CD4-positive, alpha-beta T cell treated with Interleukin-4 for 4 hours (primary cell): ENCODE data around the gene TMC1.
"Not testable (repeated sequence)": the region's sequence is repeated elsewhere in the genome, so short reads cannot be mapped to it uniquely, and the experiment has no call there.

Experiments
- DNase-seq: peaks from one replicate; pipeline ENCODE4 v3.0.0-alpha.2; 2020

TMC1 gene

DNA sequence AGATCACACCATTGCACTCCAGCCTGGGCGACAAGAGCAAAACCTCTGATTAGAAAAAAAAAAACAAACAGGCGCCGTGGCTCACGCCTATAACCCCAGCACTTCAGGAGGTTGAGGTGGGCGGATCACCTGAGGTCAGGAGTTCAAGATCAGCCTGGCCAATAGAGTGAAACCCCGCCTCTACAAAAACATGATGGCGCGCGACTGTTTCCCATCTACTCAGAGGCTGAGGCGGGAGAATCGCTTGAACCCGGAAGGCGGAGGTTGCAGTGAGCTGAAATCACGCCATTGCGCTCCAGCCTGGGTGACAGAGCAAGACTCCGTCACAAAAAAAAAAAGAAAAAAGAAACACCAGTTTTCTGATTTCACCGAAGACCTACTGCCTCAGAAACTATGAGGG, at the start of gene TMC1:
Gene TMC1, plus strand, starts transcription at position 193 of the 400 bp plus-strand sequence. CDS start 127,041 bp downstream, outside the sequence.
- DNase-seq = not testable (repeated sequence)

GRCh38 chr9:72473474-72474261, 47.7 kb upstream of the TMC1 start:
- peak; percentile 13 for DNase-seq

- DNase-seq = no peak
These were observed 46.7 kb upstream of the TMC1 start for GRCh38 chr9:72474676-72475075.

- no peak for DNase-seq
These were observed 45.3 kb upstream of the TMC1 start for GRCh38 chr9:72476100-72476499.

DNA sequence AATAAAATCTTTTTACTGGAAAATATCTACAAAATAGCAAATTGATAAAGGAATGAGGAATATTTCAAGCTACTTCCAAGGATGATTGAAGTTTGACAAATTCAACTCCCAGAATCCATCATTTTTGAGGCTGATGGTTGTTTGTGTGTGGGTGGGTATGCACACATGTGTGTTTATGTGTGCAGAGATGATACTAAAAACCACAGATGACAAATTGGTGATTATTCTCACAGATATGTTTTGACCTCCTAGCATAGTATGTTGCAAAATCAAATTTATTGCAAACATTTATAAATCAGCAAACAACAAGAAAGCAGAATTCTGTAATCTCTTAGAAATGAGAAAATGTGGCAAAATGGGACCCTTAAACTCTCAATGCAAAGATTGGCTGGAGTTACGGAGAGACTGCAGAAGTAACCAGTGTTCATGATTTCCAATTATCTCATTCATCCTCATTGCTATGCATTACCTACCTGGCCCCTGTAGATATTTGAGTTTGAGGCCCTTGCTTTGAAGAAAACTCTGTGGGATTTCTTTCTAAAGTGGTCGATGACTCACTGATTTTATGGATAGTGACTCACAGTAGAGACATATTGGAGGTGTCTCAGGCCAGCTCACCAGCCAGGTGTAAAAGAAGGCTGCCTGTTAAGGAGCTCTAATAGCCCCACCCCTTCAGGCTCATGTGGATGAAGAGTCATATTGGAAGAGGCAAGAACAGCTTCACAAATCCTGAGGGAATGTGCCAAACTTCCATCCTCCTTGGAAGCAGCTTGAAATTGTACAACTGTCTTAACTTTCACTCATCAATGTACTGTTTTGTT, 44.6 kb upstream of the TMC1 start:
- peak; percentile 74 for DNase-seq

DNA sequence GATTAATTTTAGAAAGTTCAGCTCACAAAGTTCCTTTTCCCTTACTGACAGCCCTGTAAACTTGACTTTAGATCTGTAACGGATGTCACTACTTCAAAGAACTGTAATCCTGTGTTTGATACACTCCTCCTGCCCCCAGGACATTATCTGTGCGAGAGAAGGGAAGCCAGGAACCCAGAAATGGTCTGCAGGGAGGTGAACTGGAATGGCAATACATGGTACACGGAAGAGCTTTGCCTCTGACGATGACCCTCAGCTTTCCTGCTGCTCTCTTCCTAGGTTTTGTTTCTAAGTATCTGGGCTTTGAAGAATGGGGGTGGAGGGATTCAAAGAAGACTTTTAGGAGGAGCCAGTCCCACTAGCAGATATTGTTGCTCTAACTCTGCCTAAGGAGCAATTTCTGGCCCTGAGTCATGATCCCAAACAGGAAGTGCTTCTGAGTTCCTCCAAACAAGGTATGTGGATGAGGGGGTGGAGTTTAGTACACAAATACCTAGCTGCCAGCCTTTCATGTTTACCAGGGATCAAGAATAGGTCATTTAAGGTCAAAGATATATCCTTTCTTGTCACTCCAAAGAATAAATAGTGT, 43.4 kb upstream of the TMC1 start:
- DNase-seq = no peak

DNA sequence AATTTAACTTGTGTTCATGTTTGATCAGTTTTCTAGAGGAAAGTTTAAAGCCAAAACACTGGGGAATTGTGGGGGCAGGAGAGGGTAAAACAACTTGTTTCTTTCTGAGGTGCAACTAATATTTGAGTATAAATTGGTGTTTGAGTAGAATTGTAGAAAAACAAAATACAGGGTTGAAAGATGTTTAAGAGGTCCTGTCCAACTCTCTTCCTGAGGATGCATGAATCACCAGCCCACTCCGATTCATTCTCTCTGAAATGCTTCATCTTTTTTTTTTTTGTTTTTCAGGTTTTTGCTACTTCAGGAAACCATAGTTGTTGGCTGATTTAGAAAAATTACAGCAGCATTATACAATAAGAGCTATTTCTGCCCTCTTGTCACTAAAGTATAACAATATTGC, 42.4 kb upstream of the TMC1 start:
- no peak for DNase-seq

- not testable (repeated sequence) for DNase-seq
These were observed 41.1 kb upstream of the TMC1 start for GRCh38 chr9:72480261-72480660.

GRCh38 chr9:72480921-72481320, 40.5 kb upstream of the TMC1 start:
- no peak for DNase-seq

DNA sequence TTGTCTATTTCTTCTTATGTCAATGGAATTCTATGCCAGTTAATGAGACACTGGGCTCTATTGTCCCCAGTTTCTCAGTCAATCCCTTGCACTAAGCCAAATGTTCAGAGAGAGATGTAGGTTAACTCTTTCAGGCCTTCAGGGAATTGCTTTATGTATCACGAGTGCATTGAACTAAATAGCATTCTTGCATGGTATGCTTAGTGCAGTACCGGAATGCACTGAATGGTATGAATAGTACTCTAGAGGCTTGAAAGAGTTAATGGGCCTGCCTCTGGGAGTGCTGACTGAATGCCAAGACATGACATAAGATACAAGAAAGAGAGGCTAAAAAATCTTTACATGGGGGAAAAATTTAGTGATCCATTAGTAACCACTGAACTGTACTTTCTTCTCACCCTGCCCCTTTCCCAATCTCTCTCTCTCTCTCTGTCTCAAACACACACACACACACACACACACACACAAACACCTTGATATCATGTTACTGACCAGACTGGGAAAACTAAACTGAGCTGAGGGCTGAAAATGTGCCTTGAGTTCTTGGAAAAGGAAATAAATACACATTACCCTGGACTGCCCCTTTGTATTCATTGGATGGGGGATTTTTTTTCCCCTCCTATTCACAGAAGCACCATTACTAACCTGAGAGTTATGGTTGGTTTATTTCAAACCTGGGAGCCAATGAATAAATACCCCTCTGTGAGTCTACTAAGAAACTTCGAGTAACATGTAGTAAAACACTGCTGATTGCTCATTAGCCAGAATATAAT, 35.4 kb upstream of the TMC1 start:
- no peak for DNase-seq

DNA sequence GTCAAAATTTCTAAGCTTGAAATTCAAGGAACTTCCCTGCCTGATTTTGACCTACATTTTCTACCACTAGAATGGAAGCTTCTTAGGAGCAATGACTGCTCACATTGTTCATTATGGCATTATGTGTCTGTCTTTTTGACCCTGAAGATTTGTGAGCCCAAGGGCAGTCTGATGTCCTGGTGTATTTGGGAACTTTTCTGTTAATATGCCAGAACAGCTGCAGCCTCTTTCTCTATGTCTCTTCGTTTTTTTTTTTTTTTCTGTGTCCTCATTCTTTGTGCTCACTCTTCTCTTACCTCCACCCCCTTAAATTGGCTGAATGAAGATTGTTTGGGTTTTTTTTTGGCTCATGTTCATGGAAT, 34.8 kb upstream of the TMC1 start:
- no peak for DNase-seq

GRCh38 chr9:72487665-72488064, 33.7 kb upstream of the TMC1 start:
- DNase-seq = not testable (repeated sequence)

- DNase-seq = no peak
These were observed 31.4 kb upstream of the TMC1 start for GRCh38 chr9:72489986-72490385.

DNA sequence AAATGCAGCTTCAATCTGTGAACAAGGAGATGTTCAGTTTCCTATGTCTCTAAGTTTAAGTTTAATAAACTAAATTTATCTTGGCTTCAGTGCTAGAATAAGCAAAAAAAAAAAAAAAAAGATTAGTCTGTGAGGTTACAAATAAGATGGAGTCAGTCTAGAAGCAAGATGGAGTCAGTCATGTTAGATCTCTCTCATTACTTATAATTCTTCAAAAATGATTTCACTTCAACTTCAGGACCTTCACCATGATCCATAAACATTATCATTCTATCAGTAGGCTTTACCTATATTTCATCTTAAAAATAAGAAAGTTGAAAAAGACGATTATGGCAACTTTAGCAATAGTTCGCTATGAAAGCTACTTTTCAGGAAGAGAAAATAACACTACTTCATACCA, 30.2 kb upstream of the TMC1 start:
- DNase-seq = no peak

DNA sequence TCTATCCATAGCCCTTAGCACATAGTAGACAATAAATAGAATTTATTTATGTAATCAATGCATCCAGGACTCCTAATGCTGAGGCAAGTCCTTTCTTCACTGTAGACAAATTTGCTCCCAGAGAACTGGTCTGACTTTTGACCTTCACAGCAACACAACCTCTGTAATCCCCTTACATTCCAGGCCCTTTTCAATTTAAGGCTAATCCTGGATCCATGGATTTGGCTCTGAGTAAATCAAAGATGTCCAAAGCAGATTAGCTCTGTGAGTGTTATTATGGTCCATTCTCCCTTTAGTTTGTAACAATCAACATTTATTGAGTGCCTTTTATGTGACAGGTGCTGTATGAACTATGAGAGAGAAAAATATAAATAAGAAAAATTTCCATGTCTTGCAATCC, 27.4 kb upstream of the TMC1 start:
- no peak for DNase-seq

DNA sequence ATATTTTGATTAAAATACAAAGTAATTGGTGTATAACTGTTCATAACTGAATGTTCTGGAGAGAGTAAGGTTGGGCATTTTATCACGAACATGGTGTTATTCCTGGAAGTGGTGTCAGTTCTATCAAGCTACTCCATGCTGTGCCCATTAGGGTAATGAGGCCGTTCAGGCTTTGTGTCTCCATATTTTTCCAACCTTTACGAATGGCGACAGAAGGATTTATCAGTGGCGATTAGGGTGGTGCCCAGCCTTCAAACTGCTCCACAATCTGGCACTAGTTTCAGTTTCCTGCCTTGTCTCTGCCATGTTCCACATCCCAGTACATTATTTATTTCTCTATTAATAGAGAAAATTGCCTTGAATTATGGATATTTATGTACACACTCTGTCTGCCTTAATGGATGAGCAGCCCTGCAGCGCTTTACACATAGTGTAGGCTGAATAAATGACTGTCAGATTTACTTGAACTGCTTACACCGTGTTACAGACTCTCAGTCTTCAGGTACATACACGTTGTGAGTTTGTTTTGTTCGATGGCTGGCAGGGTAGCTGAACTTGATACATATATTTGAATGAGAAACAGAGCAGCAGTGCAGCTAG, 23.9 kb upstream of the TMC1 start:
- DNase-seq = no peak

GRCh38 chr9:72506615-72507014, 14.8 kb upstream of the TMC1 start:
- peak; percentile 2 for DNase-seq

- DNase-seq = no peak
These were observed 12.4 kb upstream of the TMC1 start for GRCh38 chr9:72509053-72509452.

GRCh38 chr9:72509635-72510034, 11.8 kb upstream of the TMC1 start:
- peak; percentile 8 for DNase-seq

GRCh38 chr9:72521011-72521410, 397 bp upstream of the TMC1 start:
- DNase-seq = not testable (repeated sequence)

- DNase-seq = peak; percentile 85
These were observed 3.6 kb downstream of the TMC1 start for GRCh38 chr9:72524820-72525540.
